ENCODE results near the gene EIF2A.

Gene EIF2A

GRCh38 chr3:150623945-150624344 lies 77.4 kb downstream of the EIF2A start:
- DNase-seq (ENCODE audit: insufficient read length, low spot score) (no peak), FAIRE-seq (no peak)
- no peak for TF ChIP-seq CTCF (IDR thresholded peaks at IDR 0.05; ENCODE audit: insufficient read depth, missing control alignments)

DNA sequence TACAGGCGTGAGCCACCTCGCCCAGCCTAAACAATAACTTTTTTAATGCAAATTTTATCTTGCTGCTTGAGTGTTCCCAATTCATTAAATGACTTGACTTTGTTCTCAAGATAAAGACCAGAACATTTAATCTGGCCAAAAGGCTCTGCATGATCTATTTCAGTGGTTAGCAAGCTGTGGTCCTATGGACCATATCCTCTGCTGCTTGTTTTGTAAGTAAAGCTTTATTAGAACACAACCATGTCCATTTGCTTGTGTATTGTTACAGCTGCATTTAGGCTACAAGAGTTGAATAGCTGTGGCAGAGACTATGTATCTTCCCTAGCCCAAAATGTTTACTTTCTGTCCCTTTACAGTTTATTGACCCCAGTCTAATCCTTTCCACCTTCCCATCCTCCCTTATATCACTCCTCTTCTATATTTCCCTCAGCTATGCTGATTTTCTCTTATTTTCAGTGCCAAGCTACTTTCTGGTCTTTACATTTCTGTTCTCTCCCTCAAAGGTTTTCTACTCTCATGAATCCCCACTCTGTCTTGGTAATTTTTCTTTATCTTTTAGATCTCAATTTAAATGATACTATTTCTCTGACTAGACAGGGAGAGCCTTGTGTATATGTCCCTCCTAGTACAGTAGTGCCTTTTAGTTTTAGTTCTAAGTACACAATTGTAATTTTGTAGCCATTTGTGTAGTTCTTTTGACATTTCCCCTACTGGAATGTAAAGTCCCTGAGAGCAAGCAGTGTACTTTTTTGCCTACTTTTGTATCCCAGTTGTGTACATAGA lies 79.8 kb downstream of the EIF2A start:
- no peak for DNase-seq (ENCODE audit: insufficient read length, low spot score)
- FAIRE-seq, result no peak
- TF ChIP-seq CTCF (IDR thresholded peaks at IDR 0.05; ENCODE audit: insufficient read depth, missing control alignments), result no peak

DNA sequence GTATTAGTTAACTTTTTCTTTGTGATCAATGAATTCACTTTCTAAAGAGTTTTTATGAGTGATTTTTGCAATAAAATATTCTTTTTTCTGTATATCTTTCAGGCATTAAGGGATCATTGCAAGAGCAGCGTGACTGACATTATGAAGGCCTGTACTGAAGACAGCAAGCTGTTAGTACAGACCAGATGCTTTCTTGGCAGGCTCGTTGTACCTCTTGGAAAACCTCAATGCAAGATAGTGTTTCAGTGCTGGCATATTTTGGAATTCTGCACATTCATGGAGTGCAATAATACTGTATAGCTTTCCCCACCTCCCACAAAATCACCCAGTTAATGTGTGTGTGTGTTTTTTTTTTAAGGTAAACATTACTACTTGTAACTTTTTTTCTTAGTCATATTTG lies 81.0 kb downstream of the EIF2A start:
- no peak for FAIRE-seq
- no peak for TF ChIP-seq CTCF (IDR thresholded peaks at IDR 0.05; ENCODE audit: insufficient read depth, missing control alignments)
- no peak for DNase-seq (ENCODE audit: insufficient read length, low spot score)

- TF ChIP-seq CTCF (IDR thresholded peaks at IDR 0.05; ENCODE audit: insufficient read depth, missing control alignments), result no peak
- no peak for DNase-seq (ENCODE audit: insufficient read length, low spot score)
- FAIRE-seq, result no peak
These were observed 85.1 kb downstream of the EIF2A start for GRCh38 chr3:150631515-150632221.

GRCh38 chr3:150635076-150635475 lies 88.5 kb downstream of the EIF2A start:
- FAIRE-seq, result no peak
- no peak for TF ChIP-seq CTCF (IDR thresholded peaks at IDR 0.05; ENCODE audit: insufficient read depth, missing control alignments)
- DNase-seq (ENCODE audit: insufficient read length, low spot score), result no peak

DNA sequence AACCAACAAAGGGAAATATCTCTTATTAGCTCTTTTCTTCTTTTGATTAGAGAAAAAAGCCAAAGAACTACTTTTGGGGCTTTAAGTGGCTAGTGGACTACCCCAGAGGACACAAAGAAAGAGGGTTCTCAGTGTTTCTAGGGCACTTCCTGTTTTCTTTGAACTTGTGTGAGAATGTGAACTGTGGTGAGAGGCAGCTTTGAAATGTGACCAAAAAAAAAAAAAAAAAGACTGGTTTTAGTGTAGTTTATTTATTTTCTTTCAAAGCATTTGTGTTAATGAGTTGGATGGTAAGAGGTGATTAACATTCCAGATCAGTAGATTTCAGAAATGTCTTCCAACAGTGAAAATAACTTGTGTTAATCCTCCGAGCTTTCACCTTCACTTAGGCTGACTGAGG lies 88.9 kb downstream of the EIF2A start:
- no peak for TF ChIP-seq CTCF (IDR thresholded peaks at IDR 0.05; ENCODE audit: insufficient read depth, missing control alignments)
- FAIRE-seq (no peak), DNase-seq (ENCODE audit: insufficient read length, low spot score) (no peak)

Measured in D721Med (cell line).